HG02678 (cell line): ENCODE results near the gene PDYN.
"Not testable (repeated sequence)": the region's sequence is repeated elsewhere in the genome, so short reads cannot be mapped to it uniquely, and the experiment has no call there.

Experiments
- ATAC-seq: cut with Tn5 transposase; IDR thresholded peaks from one replicate; pipeline ENCODE4 v1.9.1; 2021; ENCODE audit warnings: mild to moderate bottlenecking, moderate library complexity; ENCODE audit not compliant: unreplicated experiment

PDYN gene

DNA sequence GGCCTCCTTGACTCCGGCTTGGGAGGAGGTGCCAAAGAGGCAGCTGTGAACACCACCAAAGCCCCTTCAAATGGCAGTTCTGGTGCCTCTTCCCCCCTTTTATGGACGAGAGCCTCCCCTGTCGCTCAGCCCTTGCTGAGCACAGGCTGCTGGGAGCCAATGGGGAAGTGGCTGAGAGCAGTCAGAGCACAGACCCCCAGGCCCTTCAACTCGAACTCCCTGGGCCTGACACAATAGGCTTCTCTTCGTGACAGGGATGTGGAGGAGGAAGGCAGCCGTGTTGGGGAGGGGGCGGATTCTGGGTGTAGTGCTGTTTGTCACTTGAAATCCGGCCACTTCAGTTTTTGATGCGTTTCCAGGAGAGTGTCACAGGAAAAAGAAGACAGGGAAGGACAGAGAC is at the start of gene PDYN:
Gene PDYN, minus strand, starts transcription at position 73 of the 400 bp plus-strand sequence. CDS start 10,974 bp downstream, outside the sequence.
- no peak for ATAC-seq

- ATAC-seq, result no peak
These were observed 48.5 kb upstream of the PDYN start for GRCh38 chr20:2042400-2042799.

- no peak for ATAC-seq
These were observed 44.3 kb upstream of the PDYN start for GRCh38 chr20:2038161-2038560.

DNA sequence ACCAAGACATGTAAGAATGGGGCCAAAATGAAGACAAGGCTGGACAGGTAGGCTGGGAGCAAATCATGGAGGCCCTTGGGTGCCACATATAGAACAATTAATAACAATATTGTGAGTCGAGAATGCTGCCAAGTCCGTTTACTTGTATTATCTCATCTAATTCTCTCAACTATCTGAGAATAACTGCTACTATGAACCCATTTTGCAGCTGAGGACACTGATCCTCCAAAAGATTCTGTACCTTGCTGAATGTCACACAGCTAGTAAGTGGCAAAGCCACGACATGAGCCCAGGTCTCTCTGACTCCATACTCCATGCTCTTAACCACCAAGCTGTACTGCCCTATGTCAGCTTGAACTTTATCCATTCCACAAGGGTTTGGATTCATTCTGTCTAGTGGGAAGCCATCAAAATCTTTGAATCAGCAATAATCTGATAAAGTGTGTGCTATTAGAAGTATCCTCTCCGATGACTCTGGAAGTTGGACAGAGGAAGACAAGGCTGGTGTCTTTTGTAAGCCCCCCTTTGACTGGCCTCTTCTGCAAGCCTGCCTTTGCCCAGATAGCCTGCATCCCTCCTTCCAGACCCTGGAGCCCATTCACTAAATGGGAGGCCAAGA is 43.5 kb upstream of the PDYN start:
- no peak for ATAC-seq

- not testable (repeated sequence) for ATAC-seq
These were observed 42.5 kb upstream of the PDYN start for GRCh38 chr20:2036357-2036756.

DNA sequence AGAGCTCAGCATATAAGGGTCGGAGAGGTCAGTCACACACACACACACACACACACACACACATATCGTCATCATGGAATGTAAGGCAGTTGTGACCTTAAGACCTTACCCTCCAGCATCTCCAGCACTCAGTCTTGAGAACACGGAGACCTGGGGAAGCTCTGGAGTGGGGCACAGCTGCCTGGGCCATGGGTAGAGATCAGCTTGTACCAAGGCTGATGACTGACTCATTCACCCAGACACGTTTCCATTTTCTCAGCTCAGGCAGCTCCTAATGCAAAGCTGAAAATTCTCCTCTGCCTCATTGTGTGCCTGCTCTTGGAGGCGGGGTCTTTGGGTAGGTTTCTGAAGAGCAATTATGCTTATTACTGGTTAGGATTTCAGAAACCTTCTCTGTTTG is 38.3 kb upstream of the PDYN start:
- no peak for ATAC-seq

DNA sequence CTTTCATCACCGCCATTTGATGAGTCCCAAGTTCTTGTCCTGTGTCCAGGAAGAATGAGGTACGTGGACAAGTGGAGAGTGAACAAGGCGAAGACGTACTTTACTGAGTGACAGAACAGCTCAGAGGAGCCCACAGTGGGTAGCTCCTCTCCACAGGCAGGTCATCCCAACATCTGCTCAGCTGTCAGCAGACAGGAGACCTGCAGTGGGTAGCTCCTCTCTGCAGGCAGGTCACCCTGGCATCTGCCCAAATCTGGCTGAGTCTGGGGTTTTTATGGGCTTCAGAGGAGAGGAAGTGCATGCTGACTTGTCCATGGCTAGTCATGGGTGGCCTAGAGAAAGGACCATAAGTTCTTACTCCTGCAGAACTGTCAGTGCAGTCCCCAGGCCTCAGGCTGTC is 32.7 kb upstream of the PDYN start:
- no peak for ATAC-seq

GRCh38 chr20:2026004-2026403 is 32.1 kb upstream of the PDYN start:
- ATAC-seq, result no peak

DNA sequence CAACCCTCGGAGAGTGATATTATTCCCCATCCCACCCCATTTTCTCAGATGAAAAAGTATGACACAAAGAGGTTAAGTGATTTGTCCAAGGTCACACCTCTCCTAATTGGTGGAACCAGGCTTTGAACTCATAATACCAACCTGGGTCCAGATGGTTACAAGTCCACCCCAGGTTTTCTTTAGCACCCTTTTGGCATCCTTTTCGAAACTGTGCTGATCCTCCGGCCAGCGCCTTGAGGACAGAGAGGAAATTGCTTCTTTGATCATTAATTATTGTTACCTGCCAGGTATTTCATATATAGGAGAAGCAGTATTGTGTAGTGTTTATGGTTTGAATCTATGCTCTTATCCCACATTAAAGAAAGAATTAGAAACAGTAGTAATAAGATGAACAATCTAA is 29.3 kb upstream of the PDYN start:
- no peak for ATAC-seq

DNA sequence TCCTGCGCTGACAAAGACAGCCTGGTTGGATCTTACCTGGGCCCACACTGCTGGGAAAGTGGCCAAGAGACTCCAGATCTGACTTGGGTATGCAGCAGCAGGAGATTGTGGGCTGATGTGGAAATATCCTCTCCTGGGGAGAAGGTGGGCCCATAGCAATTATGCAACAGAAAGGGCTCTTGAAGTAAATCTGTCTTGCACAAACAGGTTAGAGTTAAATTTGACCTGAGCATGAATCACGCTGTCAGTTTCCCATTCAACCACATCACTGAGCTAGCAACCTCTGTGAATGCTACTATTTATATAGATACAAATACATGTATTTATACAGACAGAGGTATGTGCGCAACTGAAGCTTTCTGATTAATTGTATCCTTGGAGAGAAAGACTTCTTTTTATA is 28.3 kb upstream of the PDYN start:
- no peak for ATAC-seq

GRCh38 chr20:2010533-2010932 is 16.7 kb upstream of the PDYN start:
- ATAC-seq, result no peak

DNA sequence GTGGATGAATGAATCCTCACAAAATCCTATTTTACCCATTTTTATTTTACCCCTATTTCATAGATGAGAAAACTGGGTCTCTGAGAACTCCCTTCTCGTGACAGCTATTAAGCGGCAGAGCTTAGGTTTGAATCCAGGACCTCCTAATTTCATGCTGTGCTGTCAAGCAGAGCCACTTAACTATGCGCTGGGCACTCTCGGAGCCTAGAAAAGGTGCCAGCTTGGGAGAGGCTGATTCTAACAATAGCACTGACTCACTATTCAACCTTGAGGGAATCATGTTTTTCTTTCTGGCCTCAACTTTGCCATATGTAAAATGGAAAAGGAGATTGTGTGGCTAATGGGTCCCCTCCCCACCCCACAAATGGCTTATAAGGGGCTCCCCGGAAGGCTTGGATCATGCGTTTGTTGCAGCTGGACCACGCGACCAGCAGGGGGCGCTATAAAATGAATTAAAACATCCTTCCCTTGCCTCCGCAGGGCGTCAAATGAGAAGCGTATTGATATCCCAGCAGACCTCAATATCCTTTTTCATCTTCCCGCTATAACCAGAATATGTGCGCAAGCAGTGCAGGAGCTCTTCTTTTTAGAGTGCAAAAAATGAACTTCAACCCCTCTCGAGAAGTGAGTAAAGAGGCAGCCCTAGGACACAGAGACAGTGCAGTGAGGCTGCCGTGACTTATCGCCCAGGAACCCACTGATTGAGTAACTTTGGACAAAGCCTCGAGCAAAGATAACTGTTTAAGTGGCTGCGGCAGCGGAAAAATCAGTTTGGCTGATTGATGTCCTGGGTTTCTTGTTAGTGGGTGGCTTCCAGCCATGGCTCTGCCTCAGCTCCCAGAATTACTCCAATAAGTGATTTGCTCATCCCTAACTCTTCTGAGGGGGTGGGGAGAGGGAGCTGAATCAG is 12.8 kb upstream of the PDYN start:
- no peak for ATAC-seq

- no peak for ATAC-seq
These were observed 12.1 kb upstream of the PDYN start for GRCh38 chr20:2005831-2006426.

- ATAC-seq, result no peak
These were observed 11.5 kb upstream of the PDYN start for GRCh38 chr20:2005359-2005758.

DNA sequence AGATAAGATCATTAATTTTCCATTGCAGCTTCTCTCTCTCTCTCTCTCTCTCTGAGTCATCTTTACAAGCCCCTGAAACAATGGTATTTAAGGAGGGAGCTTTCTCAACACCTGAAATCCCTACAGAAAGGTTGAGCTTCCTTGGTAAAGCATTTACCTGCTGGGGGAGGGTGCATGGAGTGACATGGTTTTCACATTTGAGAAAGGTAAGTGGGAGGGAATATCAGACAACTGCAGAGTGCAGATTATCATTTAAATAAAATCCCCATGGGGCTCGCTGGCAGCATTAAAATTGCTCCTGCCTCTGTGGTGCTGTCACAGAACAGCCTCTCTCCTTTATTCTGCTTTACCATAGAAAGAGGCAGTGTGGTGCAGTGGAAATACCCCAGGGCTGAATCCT is 10.3 kb upstream of the PDYN start:
- ATAC-seq, result no peak

DNA sequence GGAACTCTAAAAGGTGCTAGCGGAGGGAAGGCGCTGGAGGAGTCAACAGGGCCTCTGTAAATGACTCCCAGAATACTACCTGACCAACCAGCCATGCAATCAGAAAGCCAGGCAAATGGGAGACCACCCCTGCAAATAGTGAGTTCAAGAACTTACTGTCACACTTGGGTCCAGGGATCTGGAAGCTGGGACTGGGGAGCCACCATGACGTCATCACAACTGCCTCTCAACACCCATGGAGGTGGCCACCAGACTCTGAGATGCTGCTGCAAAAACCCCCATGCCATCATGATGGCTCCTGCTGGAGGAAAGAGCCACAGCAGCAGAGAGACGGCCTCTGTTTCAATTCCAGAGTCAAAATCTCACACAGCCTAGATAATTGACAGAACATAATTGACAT is 8.5 kb upstream of the PDYN start:
- no peak for ATAC-seq

- ATAC-seq, result no peak
These were observed 7.3 kb upstream of the PDYN start for GRCh38 chr20:2001119-2001518.

- ATAC-seq, result no peak
These were observed 6.4 kb upstream of the PDYN start for GRCh38 chr20:2000285-2000684.

DNA sequence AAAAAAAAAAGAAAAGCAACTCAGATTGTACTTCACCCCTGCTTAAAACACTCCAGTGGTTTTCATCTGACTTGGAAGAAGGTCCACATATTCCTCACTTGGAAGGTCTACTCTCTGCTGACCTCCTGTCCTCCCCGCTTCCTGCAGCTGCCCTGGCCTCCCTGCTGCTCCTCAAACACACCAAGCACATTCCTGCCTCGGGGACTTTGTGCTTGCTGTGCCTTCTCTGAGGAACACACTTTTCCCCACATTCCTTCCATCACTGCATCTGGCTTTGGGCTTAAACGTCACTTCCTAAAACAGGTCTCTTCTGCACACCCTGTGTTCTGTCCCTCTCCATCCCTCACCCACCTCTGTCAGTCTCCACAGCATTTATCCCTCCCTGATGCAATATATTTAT is 4.9 kb upstream of the PDYN start:
- no peak for ATAC-seq

DNA sequence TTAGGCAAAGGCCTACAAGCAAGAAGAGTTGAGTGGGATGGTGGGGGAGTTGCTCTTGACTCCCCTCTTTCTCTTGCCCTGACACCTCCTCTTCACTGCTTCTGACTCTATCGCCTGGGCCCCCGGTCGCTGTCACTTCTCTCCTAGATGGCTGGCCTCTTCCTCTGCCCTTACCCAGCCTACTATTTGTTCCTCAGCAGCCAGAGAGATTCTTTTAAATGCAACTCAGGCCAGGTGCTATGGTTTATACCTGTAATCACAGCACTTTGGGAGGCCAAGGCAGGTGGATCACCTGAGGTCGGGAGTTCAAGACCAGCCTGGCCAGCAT is 4.3 kb upstream of the PDYN start:
- ATAC-seq, result no peak

GRCh38 chr20:1997483-1998192 is 3.8 kb upstream of the PDYN start:
- ATAC-seq, result no peak
